Hematopoietic multipotent progenitor cell treated with erythropoietin and hydrocortisone succinate and interleukin-3 and kit ligand, for 17 days (in vitro differentiated cells): ENCODE data around the gene ELMO1.

Source experiments
- DNase-seq: peaks from one replicate; pipeline ENCODE4 v3.0.0-alpha.2; 2015; ENCODE audit warnings: low spot score

ELMO1 gene

DNA sequence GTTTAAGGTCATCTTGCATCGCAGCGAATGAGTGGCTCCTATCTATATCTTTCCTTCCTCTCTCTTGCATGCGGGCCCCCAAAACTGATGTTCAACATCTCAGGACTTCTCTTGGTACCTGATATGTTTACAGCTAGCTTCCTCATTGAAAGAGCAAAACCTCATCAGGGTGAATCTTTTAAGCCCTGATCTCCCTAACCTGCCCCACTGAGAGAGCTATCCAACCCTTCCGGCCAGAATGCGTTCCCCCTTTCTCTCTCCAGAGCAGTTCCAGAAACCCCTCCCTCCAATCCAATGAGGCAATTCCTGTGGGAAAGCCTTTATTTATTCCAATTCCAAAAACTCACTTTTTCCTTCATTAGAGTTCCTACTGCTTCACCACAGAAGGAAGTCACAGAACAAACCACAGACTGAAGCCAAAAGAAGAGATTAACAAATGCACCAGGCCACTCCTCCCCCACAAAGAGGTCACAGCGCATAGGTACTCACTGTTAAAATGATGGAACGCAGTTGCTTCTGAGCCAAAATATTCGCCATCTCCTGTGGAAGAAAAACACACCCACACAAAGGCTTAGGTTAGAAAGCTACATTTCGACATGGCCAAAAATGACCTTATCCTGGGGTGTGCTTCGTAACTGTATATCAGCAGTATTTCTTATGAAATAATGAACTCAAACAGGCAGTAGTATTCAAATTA lies 232.4 kb downstream of the ELMO1 start:
- DNase-seq, result no peak

- no peak for DNase-seq
Measured at GRCh38 chr7:37215290-37215923, 233.3 kb downstream of the ELMO1 start.

DNA sequence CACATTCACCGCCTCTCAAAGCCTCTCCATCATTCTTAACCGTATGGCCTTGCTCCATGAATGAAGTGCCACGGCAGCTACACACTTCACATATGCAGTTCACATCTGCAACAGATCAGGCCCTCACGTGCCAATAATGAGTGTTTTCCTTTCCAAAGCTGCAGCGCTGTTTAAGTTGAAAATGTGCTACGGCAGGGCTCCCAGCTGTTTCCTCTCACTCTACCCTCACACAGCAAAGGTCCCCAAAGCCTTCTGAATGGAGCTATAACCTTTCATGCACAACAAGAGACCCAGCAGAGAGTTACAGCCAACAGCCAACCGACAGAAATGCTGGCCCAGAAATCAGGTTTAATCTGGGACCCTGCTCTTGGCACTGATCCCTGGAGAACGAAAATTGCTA lies 236.1 kb downstream of the ELMO1 start:
- DNase-seq, result no peak

- no peak for DNase-seq
Measured at GRCh38 chr7:37212051-37212450, 236.6 kb downstream of the ELMO1 start.

- DNase-seq, result no peak
Measured at GRCh38 chr7:37211097-37211880, 237.4 kb downstream of the ELMO1 start.

DNA sequence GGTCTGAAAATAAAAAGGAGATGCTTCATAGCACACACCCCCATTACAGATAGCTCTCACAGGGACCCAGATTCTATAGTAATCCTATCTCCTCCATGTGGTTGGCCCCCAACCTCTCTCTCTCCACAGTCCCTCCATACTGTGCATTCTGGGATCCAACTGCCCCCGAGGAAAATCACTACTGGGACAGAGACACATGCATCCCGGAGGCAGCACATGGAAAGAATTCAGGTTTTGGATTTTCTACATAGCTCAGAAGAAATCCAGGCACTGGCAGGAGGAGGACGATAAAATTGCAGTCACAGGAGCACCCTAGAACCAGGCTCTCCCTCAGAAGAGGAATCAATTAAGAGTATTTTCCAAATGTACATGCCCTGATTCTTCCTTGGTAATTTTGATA lies 239.5 kb downstream of the ELMO1 start:
- DNase-seq, result no peak

DNA sequence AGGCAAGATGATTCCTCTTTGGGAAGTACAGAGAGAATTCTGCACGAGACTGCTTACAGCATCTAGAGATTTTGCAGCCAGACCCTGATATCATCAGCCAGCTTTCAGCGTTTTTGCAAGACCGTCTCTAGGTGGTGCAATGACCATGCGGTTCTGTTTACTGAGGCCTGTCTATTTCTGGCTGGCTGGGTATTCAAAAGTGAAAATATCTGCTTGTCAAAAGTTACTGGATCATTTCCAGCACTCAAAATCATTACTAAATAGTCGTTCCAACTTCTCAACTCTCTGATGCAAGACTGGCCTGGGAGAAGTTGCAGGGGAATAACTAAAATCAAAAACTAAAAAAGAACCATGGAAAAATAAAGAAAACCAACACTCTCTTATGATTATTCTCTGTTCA lies 240.1 kb downstream of the ELMO1 start:
- peak; percentile 15 for DNase-seq

- DNase-seq, result no peak
Measured at GRCh38 chr7:37206192-37206591, 242.5 kb downstream of the ELMO1 start.

DNA sequence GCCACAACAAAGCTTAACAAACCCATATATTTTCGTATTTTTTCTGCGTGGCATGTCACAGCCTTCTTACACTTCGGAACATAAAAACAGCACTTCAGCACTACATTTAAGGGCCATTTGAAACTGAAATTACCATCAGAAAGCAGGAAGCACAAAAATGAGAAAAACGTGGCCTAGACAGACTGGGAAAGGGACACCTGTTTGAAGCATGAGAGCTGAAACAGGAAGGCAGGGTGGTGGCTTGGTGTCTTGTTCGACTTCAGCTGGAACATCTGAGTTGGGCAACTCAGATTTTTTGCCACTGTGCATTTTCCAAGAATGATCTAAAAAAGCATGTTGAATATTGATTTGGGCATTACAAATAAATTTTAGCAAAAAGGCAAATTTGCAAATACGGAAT lies 243.2 kb downstream of the ELMO1 start:
- no peak for DNase-seq

GRCh38 chr7:37201876-37202198 lies 246.8 kb downstream of the ELMO1 start:
- DNase-seq, result no peak

- peak; percentile 55 for DNase-seq
Measured at GRCh38 chr7:37201003-37201875, 247.4 kb downstream of the ELMO1 start.

DNA sequence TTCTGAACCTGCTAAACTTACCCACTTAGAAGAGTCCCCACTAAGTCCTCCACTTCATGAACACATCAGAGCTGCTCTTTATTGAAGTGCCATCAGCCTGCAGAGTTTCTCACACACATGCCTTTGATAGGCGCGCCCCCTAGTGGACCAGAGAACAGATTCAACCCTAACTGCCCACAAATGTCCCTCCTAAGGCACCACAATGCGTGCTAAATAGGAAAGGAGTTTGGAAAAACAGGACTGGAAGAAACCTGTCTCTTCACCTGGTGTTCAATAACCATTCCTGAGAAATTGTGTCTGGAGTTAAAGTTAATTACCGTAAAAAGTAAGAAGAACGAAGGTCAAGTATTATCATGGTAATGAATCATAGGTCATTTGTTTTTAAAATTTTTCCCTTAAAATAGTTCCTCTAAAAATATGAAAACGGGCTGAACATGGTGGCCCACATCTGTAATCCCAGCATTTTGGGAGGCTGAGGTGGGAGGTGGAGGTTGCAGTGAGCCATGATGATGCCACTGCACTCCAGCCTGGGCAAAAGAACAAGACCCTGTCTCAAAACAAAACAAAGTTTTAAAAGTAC lies 249.7 kb downstream of the ELMO1 start:
- peak; percentile 63 for DNase-seq

GRCh38 chr7:37198041-37198905 lies 250.4 kb downstream of the ELMO1 start:
- DNase-seq, result no peak

GRCh38 chr7:37197108-37197507 lies 251.6 kb downstream of the ELMO1 start:
- DNase-seq, result no peak

DNA sequence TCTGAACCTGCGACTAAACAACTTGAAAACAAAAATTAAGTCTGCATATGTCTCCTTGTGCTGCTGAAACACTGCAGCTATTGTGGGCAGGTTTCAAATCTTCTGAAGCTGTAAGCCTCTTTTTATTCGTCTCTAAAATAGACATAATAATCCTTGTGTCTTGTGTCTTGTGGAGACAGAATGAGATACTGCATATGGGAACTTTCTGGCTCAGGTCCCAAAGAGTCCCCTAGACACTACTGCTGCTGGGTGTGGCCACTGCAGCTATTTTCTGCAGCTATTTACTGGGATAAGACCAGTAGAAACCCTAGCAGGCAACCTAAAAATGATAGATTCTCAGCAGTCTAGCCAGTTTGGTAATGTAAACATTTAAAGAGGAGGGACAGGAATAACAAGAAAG lies 252.0 kb downstream of the ELMO1 start:
- DNase-seq, result no peak

DNA sequence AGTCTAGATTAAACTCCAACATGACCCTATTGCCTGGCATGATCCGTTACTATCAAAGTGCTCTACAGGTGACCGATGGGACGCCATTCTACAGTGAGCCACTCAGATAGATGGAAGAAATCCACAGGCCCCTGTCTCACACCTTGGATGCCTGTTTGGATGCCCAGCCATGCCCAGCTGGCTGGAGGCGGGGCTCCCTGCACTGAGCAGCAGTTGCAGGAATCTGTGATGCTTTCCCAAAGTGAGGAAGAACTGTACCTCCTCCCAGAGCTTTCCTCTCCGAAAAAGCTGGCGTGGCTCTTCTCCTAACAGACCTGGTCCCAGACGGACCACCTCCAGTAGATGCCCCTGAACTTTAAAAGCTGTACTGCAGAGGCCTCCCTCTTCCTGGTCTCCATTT lies 253.3 kb downstream of the ELMO1 start:
- DNase-seq, result no peak

DNA sequence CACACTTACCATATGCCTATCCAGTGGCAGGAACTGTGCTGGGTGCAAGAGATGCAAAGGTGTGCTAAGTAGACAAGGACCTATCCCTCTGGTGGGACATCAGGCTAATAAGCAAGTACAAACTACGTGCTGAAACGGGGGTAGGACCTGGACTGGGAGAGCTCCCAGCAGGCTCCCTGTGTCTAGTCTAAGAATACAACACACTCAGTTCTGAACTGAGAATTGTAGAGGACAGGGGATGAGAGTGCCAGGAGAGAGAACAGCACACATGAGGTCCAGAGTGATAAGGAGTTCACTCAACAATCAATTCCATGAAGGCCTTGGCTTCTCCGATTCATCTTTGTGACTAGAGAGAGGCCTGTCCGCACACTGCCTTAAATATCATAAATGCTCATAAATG lies 253.7 kb downstream of the ELMO1 start:
- DNase-seq, result no peak

- DNase-seq, result no peak
Measured at GRCh38 chr7:37193775-37194135, 254.9 kb downstream of the ELMO1 start.

DNA sequence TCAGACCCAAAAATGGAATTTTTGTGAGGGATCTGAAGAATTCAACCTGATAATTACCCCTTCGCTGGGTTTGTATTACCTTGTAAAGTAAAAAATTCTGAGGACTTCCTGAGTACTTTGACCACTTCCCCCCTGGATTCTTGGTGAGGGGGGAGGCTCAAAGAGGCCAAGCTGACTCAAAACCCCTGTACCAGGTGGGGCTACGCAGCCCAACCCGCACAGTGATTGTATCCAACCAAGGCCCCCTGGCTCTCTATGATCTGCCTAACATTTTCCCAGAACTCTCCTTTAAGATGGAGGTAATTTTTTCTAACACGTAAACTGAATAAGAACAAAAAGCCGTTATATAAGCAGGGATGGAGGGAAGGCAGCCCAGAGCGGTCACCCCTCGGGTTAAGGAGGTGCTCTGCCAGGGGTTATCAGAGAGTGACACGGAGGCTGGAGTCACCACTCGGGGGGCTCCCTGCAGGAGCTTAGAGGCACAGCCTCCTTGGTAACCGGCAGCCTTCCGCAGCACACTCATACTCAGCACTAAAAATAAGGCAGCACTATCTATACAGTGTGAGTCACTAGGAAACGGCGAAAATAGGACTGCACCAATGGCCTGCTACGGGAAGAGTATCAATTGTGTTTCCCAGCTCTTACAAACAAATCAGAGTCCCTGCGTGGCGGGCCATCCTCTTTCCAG lies 255.4 kb downstream of the ELMO1 start:
- no peak for DNase-seq

- DNase-seq, result no peak
Measured at GRCh38 chr7:37191797-37192196, 256.9 kb downstream of the ELMO1 start.

GRCh38 chr7:37187179-37187578 lies 261.5 kb downstream of the ELMO1 start:
- no peak for DNase-seq
